Stimulated activated CD8-positive, alpha-beta memory T cell treated with anti-CD3 and anti-CD28 coated beads, Interleukin-15, amount 100 ng/mL, for 4 hours (primary cell): ENCODE results near the gene ANKH.
"Not testable (repeated sequence)": the region's sequence is repeated elsewhere in the genome, so short reads cannot be mapped to it uniquely, and the experiment has no call there.

Experiments used
- DNase-seq, 2 donors: peaks; one replicate each; pipeline ENCODE4 v3.0.0-alpha.2; 2020; ENCODE audit warnings: low read depth in 2 of 2

The ANKH gene

DNA sequence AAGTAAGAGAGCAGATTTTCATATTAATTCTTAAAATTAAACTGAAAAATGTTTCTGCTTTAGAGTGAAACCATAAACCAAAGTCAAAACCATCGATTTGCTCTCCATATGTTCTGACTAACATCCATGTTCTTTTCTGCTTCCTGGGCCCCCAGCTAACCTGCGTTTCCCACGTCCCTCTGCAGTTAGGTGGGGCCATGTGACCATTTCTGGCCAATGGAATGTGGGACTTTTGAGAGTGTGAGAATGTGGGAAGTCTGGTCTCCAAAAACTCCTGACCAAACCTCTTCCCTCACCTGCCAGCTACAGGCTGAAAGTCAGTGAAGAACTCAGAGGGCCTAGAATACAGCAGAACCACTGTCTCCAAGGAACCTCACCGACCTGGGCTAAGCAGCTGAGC, 44.9 kb downstream of the ANKH start:
- DNase-seq: no peak

DNA sequence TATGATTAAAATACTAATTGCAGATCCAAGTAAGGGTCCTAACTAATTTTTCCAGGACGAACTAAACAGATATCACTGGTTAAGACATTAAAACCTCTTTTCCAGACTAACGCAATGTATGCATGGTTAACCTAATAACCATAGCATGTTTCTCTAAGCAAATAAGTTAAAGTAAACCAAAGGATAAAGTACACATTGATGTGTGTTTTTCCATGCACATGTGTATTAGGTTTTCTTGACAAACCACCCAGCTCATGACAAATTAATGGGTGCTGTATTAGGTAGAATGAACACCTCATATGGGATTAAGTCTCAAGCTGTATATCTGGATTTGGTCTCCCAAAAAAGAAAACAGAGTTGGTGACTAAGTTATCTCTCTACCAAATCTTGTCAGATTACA, 45.6 kb downstream of the ANKH start:
- DNase-seq: no peak

DNA sequence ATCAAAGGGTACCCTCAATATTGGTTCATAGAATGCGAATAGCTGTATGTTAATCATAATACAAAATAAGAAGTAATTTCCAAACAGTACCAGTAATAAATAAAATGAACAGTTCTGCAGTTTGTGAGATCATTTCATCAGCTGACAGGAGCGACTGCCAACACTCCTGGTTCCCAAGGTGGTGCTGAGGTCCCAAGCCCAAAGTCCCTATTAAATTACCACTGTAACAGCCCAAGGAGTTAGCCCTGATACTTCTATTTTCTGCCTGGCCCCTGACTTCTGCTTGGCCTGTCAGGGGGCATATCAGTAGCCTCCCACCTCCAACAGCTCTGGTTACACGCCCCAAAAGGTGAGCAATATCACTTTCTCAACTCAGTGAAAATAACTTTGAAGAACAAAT, 47.1 kb downstream of the ANKH start:
- no peak for DNase-seq

DNA sequence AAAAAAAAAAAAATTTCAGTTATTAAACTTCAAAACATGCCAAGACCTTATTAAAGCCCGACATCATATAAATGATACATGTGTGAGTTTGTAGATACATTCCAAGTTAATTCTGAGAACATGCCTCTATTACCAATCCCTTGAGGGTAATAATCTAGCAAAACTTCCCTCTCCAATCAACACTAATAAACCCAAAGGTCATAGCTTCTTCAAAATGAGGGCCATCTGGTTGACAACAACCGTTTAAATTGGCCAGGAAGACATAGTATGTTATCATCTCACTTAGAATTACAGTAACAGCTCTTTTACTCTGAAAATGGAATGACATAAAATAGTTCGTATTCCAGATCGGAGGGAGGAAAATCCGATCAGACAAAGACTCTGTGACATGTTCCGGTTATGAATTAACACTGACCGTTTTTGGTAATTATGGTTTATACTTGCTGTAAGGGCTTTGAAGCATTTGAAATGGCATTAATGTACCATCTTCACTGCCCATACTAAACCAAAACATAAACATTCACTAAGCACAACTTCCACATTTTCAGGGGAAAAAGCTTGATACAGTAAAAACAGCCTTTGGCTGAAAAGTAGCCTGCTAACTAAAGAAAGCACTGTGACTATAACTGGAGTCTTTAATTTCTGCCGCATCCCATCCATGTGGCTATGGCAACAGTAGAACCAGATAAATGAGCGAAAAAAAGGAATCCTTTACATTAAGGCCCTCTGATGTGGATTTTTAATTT, 50.3 kb downstream of the ANKH start:
- no peak for DNase-seq

DNA sequence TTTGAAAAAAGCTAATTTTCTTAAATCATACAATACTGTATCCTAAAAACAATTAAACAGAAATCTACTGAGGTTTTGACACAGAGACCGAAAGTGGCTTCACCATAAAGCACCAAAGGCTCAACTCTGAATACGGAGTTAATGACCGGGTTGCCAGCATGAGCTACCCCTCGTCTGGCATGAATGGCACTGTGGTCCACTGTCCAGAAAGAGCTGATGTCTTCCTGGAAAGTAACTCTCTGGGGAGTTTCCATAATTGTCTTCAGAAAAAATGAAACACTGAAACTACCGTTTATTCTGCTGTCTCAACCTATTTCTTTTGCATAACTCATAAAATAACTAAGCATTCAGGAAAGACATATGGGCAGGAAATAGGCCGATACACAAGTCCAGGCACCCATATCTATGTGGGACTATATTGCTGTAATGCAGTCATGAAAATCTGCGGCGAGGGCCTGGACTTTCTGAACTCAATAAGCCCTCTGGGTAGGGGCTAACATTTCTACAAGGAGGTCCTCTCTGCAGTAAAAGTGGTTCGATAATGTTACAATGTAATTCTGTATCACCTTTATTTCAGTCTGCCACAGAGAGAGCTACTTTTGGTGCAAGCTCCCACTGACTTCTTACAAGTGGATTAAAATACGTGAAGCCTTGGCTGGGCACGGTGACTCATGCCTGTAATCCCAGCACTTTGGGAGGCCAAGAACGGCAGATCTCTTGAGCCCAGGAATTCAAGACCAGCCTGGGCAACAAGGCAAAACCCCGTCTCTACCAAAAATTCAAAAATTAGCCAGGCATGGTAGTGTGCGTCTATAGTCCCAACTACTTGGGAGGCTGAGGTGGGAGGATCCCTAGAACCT, 52.4 kb downstream of the ANKH start:
- no peak for DNase-seq

DNA sequence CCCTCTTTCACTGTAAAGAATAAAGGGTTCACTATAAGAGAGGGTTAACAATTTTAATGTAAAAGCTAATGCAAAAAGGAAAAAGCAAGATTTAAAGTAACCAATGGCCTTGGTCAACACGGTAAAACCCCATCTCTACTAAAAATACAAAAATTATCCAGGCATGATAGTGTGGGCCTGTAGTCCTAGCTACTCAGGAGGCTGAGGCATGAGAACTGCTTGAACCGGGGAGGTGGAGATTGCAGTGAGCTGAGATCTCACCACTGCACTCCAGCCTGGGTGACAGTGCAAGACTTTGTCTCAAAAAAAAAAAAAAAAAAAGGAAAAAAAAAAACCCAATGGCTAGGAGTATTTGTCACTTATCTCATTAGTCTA, 53.8 kb downstream of the ANKH start:
- not testable (repeated sequence) for DNase-seq

DNA sequence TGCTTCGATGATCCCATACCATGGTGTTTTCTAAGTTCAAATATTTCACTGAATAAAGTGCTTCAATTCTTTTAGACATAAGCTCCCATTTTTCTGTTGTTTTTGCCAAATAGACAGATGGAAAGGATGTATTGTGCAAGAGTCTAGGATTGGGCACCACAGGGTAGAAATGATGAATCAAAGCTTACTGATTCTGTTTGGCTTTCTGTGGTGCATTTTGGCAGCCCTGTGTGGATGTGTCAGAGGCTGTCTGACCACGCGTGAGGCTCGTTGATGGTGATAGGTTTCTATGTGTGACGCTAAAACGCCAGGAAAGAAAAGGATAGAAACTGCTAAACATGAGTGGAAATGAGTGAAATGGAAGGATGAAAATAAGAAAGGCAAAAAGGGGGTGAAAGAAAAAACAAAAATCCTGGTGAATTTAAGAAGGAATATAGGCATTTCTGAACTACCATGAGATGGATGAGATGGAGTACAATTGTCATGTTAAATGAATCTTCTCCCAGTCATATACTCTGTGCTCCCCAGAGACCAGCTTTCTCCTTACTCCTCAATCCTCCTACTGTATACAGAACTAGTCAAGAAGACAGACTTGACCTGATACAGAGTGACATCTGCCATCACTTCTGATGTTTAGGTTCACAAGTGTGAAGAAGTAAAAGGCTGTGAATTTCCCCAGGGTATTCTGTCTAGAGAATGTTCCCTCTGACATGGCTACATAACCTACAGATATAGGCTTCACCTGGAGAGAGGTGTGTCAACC, 54.4 kb downstream of the ANKH start:
- DNase-seq: no peak

DNA sequence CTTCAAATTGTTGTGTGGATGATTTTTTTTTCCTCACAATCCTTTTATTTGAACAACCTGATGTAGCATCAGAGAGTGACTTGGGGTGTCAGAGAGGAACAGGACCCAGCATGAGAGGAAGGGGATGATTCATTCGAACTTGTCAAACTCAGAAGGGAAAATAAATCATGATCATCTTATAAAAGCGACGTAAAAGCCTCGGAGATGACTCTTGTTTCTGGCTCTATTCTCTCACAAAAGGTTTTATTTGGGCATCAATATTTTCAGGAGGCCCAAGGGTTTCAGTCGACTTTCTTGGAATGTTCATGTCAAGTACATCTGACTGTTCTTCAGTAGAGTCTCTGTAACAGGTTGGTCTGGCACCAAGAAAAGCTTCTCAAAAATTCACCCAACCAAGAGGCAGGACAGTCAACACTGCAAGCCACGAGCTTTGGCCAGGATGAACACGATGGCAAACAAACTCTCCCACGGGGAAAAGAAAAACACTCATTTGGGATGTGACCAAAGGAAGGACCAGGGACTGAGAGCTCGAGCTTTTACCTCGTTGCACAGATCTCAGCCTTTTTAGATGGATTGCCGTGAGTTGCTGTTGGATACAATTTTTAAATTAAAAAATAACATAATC, 55.1 kb downstream of the ANKH start:
- no peak for DNase-seq

DNA sequence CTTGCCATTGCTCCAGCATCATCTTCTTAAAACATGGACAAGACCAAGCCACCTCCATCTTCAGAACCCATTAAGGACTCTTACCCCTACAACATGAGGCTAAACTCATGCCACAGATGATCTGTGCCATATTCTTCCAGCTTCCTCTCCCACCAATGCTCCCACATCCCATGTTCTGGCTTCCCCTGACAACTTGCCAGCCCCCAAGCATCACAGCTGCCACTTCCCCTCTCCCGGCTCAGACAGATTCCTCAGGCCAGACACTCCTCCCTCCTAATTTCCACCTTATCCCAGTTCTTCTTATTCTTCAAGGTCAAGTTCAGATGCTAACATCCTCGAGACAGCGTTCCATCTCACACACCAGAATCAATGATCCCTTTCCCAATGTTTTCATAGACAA, 57.8 kb downstream of the ANKH start:
- no peak for DNase-seq

DNA sequence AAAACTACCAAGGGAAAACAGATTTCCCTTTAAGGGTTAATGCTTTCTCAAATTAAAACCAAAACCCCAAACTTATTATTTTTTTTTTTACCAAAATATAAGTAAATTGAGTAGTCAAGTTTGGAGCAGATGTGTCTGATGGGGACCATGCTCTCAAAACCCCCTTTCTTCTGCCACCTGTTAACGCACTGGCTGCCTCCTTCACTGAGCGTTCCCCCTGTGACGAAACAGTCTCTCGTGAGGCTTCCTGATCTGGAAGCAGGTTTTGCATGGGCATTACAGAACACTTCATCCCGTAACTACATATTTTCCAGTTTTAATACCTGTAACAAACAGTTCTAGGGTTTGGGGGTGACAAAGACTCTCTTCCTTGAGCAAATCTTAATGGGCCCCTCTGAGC, 59.4 kb downstream of the ANKH start:
- no peak for DNase-seq

DNA sequence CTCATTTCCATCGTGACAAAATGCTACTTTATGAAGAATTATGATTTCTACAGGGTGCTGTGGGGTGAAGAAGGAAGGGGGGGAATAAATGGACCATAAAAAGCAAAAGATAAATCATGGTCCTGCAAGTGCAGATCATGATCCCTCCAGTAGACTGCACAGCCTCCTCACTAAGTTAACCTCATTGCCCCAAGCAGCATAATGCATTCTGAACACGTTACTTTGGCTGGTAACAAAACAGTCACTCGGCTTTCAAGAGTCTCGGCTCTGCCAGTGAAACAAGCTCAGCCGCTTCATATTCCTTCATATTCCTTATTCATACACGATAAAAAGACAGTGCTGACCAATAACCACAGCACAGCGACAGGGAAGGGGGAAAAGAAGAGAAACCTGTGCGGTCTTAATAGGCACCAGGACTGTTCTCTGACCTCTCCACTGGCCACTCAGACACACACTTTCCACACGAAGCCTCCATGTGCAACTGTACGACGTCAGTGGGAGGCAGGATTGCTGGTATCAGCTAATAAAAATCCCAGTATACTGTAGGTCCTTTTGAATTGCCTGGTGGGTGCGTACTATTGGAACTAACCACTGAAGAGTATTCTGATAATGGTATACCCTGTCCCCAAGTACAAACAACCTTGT, 60.5 kb downstream of the ANKH start:
- no peak for DNase-seq

DNA sequence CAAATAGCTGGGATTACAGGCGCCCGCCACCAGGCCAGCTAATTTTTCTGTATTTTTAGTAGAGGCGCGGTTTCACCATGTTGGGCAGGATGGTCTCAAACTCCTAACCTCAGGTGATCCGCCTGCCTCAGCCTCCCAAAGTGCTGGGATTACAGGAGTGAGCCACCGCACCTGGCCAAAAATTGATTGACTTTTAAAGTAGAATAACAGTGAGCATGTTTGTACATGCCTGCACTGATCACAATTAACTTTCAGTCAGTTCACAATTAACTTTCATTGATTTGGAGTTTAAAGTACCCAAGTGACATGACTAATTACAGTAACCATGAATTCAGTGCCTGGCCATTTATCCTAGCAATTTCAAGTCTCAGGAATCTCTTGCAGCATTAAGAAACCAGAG, 61.3 kb downstream of the ANKH start:
- DNase-seq: no peak

DNA sequence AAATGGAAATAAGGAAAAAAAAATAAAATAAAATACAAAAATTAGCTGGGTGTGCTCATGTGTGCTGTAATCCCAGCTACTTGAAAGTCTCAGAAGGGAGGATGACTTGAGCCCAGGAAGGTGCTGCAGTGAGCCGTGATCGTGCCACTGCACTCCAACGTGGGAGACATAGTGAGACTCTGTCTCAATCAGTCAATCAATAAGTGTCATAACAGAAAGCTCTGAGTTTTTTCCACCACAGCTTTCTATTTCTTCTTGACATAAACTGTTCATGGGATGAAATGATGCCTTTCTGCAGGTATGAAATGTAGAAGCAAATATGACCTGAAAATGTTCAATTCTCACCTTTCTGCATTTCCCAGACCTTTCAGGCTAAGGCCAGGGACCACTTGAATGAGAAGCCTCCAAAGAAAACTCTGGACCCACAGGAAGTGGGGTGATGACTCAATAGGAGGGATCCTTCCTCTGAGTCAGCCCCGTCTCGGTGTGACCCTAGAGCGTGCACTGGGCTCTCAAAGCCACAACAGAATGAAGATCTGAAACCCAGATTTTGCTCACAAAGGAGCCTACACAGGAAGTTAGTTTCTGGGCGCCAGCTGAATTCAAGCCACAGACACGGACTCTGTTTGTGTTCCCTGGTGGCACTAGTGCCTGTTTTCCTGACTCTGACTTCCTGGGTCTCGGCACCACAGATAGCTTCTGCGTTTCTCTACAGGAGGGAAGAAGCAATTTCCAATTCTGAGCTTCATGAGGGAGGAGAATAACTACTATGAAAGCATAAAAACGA, 62.0 kb downstream of the ANKH start:
- peak; percentile 44 to 50 for DNase-seq

DNA sequence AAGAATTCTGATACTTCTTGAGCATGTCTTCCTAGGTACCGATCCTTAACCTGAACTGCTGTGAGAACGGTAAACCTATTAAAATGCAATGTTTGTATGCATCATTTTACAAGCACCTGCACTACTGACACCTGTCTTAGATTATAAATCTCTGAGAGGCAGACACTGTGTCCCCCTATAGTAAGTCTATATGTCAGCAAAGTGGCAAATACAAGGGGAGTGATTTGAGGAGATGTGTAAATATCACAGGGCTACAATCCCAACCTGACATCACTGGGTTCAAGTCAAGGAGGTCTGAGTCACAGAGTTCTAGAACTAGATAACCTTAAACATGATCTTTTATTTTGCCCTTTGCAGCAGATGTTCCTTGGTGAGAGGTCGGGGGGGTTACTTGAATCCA, 64.1 kb downstream of the ANKH start:
- no peak for DNase-seq

DNA sequence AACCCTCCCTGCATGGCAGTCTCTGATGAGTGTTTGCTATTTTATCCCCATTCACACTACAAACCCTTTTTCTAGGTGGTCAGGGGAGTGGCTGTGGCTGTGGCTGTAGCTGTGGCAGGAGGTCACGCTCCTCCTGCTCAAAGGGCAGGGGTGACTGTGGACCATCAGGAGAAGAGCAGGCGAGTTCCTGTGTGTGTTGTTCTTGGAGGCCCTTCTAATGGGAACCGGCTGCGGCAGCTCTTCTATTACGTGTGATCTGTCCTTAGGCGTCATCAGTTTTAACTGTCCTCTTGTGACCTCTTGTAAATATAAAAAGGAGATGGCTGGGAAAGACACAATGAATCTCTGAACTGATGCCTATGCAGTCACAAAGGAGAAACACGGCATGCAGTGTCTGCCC, 65.1 kb downstream of the ANKH start:
- DNase-seq: no peak

DNA sequence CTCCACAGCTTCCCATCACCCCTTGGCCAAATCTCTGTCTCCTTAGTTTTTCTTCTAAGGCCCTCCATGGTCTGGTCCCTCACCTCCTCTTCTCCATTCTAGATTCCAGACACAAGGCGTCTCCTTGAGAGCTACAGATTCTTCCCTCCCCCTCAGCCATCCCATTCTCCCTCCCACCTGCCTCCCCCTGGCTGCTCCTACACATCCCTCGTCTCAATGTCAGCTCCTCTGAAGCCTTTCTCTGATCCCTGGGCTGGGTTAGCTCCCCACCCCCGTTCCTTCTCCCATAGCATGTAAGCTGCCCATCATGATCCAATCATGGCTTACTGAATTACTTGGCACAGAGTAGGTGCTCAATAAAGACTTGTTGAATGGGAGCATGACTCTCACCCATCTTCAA, 69.0 kb downstream of the ANKH start:
- DNase-seq: no peak

DNA sequence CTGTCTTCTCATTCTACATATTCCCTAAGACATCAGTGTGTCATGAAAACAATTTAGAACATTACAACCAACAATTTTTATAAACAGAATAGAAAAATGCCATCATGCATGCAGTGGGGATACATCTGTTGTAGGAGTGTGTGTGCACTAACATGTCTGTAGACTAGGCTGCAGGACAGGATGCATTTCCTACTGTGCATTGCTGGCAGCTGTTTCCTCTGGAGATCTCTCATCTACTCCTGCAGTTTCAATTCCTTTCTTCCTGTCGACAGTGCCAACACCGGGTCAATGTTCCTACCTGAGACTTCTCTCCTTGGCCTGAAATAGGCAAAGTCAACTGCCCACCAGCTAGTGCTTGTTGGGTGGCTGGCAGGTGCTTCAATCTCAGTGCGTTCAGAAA, 69.8 kb downstream of the ANKH start:
- no peak for DNase-seq

DNA sequence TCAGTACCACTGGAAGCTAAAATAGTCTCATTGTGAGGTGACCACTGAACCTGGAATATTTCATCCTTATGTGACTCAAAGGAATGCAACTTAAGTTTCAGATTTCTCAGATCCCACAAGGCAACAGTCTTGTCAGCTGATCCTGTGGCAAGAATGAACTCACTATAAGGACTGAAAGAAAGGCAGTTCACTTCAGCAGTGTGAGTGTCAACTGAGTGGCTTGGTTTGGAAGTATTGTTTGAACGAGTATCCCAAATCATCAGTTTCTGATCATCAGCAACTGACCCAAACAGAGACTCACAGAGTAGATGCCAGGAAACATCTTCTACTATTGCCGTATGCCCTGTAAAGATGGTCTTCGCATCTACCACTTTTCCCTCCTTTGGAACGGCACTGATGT, 74.2 kb downstream of the ANKH start:
- not testable (repeated sequence) for DNase-seq

DNA sequence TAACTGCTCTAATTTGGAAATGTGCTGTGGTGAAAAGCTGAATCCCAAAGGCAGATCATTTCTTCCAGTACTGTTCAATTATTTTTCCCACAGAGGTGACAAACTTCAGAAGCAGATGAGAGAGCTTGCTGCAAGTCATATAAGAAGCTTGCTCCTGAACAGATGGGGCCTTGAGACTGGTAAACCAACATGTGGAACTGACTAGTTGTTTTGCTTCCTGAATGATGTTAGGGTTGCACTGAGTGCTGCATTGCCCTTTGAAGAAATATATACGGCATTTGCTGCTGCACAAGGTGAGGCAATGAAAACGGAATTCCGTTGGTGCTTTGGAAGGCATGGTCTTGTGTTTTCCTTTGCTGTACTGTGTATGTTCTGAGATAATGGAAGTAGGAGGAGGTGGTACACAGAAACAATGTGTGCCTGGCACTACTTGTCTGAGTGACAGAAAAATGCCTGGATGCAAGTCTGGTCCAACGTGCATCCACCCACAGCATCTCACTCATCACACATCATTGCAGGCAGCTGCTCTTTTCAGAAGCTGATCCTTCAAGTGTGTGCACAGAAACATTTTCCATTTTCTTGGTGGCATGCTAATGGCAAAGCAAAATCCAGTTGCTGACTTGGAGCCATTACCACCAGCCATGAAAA, 76.9 kb downstream of the ANKH start:
- DNase-seq: no peak

DNA sequence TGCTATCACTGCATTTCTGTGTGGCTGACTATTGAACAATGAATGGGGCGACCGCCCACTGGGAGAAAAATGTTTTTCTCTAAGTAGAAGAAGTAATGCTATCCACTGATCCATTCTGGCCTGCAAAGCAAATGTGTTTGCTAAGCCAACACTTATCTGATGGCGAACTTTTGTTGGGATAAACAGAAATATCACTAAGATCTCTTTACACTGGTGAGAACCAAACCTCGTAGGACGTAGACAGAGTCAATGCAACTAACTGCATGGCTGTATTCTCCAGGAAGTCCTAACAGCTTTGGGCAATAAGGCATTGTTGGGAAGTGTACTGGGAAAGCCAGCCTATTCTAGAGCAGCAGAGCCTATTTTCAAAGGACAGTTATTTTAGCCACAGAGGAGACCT, 77.7 kb downstream of the ANKH start:
- no peak for DNase-seq
